OCI-LY7 (cell line): ENCODE measurements around the gene SEMA4B. TPM values are rescaled to one million over a fixed set of nuclear protein-coding genes. Genes with fewer than 3 reads are reported as not detected.

Source experiments
- BruUV-seq: library from RNA; stranded (reverse); fragments of 400-500 nt; replicated peaks from 2 replicates; lab custom pipeline; 2021; lab: Mats Ljungman, UMichigan
- CTCF ChIA-PET: fragments of 300-600 bp; sonication (Branson Sonifier 250); formaldehyde crosslinking; loops from one replicate; lab custom pipeline; 2022; ENCODE audit warnings: antibody characterized with exemption; ENCODE audit not compliant: unreplicated experiment; lab: Charles Lee
- POLR2A ChIA-PET: fragments of 300-600 bp; sonication (Branson Sonifier 250); formaldehyde crosslinking; loops from one replicate; lab custom pipeline; 2022; ENCODE audit warnings: antibody characterized with exemption; lab: Charles Lee
- DNase-seq: peaks from one replicate; pipeline ENCODE4 v3.0.0-alpha.2; 2015; ENCODE audit warnings: low spot score
- H2AFZ ChIP-seq: fragments of 200-600 bp; sonication (generic), shearing (Covaris generic); 2 replicates; pipeline ENCODE4 v1.6.1; 2014; ENCODE audit warnings: mild to moderate bottlenecking, antibody characterized with exemption, low read length, moderate library complexity
- H3K27ac ChIP-seq: fragments of 200-600 bp; sonication (generic); 2 replicates; pipeline ENCODE4 v1.5.1; 2014; ENCODE audit warnings: mixed run types, low read depth, mild to moderate bottlenecking, moderate library complexity, low read length, inconsistent platforms; ENCODE audit not compliant: poor library complexity, severe bottlenecking
- H3K36me3 ChIP-seq: fragments of 200-600 bp; sonication (generic); 2 replicates; pipeline ENCODE4 v1.6.1; 2014; ENCODE audit warnings: mild to moderate bottlenecking, antibody characterized with exemption, low read length, moderate library complexity, mixed read lengths; ENCODE audit not compliant: insufficient read depth
- H3K4me1 ChIP-seq: fragments of 200-600 bp; sonication (generic); 2 replicates; pipeline ENCODE4 v1.5.1; 2014; ENCODE audit warnings: mild to moderate bottlenecking, low read length; ENCODE audit not compliant: insufficient read depth, poor library complexity, severe bottlenecking
- H3K4me2 ChIP-seq: fragments of 200-600 bp; sonication (generic); 2 replicates; pipeline ENCODE4 v1.6.1; 2014; ENCODE audit warnings: mild to moderate bottlenecking, low read length
- H3K4me3 ChIP-seq: fragments of 200-600 bp; sonication (generic); 2 replicates; pipeline ENCODE4 v1.5.1; 2014; ENCODE audit warnings: mild to moderate bottlenecking, low read depth, low read length; ENCODE audit not compliant: poor library complexity, severe bottlenecking
- H3K79me2 ChIP-seq: fragments of 200-600 bp; sonication (generic); 2 replicates; pipeline ENCODE4 v1.6.1; 2016; ENCODE audit warnings: low read depth, mild to moderate bottlenecking, low read length, moderate library complexity, mixed read lengths; ENCODE audit not compliant: insufficient read depth
- H3K9me2 ChIP-seq: fragments of 200-600 bp; sonication (generic); 2 replicates; pipeline ENCODE4 v1.6.1; 2016; ENCODE audit warnings: mild to moderate bottlenecking, low read length, mixed read lengths; ENCODE audit not compliant: insufficient read depth
- H3K9me3 ChIP-seq: fragments of 200-600 bp; sonication (generic); 2 replicates; pipeline ENCODE4 v1.6.1; 2014; ENCODE audit warnings: mild to moderate bottlenecking, mixed run types, low read length, mixed read lengths
- H4K20me1 ChIP-seq: fragments of 200-600 bp; sonication (generic); 2 replicates; pipeline ENCODE4 v1.6.1; 2014; ENCODE audit warnings: mild to moderate bottlenecking, antibody characterized with exemption, low read length, moderate library complexity, mixed read lengths; ENCODE audit not compliant: insufficient read depth
- CTCF ChIP-seq: fragments of 200-600 bp; sonication (generic); conservative IDR thresholded peaks from 2 replicates; pipeline ENCODE4 v1.5.1; 2014; ENCODE audit warnings: mild to moderate bottlenecking, antibody characterized with exemption, low read length, moderate library complexity, mixed read lengths
- EZH2phosphoT487 ChIP-seq: fragments of 200-600 bp; sonication (generic); IDR thresholded peaks from 2 replicates; pipeline ENCODE4 v1.6.1; 2018; ENCODE audit warnings: low read depth, borderline replicate concordance, mild to moderate bottlenecking, mixed run types, antibody characterized with exemption, low read length, moderate library complexity, mixed read lengths
- intact Hi-C: fragments of 100-400 bp; cut with micrococcal nuclease; formaldehyde crosslinking; loops from one replicate; pipeline ENCODE4 v1.10.0; 2022; ENCODE audit not compliant: unreplicated experiment
- total RNA-seq, 2 experiments: library from RNA; depleted of rRNA in 1 of 2; stranded (reverse); fragments of >200 nt in 1 of 2; shearing (Covaris generic) in 1 of 2; gene quantifications; 2 replicates each; pipeline ENCODE4 v1.2.3, GENCODE V29; 2014 to 2022

SEMA4B gene
- total RNA-seq, 2 experiments from 2014 or later: 21.9 to 34.9 TPM

GRCh38 chr15:90231028-90232017, 30.2 kb downstream of the SEMA4B start:
- peak overlapping the region; percentile 75; the same call in 1 of the 2 replicates for H2AFZ ChIP-seq
- POLR2A ChIA-PET: interaction anchor here (0.5 to 3.5 kb wide), 10 partner anchors 10 to 144 kb away, joined by 3 to 23 read pairs (median 4); partner anchors contain the start of gene SEMA4B
- TF ChIP-seq CTCF (no peak), EZH2phosphoT487 (no peak)

GRCh38 chr15:90232196-90232595, 31.1 kb downstream of the SEMA4B start:
- Histone ChIP-seq H3K4me3 (peak overlapping the region; percentile 79), H3K4me2 (peak overlapping the region; percentile 93), H3K27ac (peak overlapping the region; percentile 73), H3K9me2 (no peaks in the 10 kb centered on the region), H3K79me2 (peaks cover 20% of the 10 kb centered on the region; the same call in 1 of the 2 replicates), H4K20me1 (no peaks in the 10 kb centered on the region), H3K36me3 (peaks cover 36% of the 10 kb centered on the region; the same call in 1 of the 2 replicates), H2AFZ (peak overlapping the region; percentile 75; the same call in 1 of the 2 replicates), H3K9me3 (no peaks in the 10 kb centered on the region), H3K4me1 (peaks cover 31% of the 10 kb centered on the region)
- intact Hi-C loops: loop anchor here (2.0 to 10.0 kb wide), 5 partner anchors 41 to 763 kb away; partner anchors contain the start of genes IDH2 and PRC1
- no TSS peak for BruUV-seq
- CTCF ChIA-PET: interaction anchor here (0.6 to 2.3 kb wide), 4 partner anchors 11 to 1579 kb away, joined by 3 to 8 read pairs (median 4); no protein-coding TSS in a partner anchor
- TF ChIP-seq CTCF: no peak
- no peak for TF ChIP-seq EZH2phosphoT487
- POLR2A ChIA-PET: interaction anchor here (0.5 to 3.5 kb wide), 9 partner anchors 11 to 555 kb away, joined by 3 to 23 read pairs (median 4); partner anchors contain the start of gene NGRN
- peak; percentile 48 for DNase-seq

More at GRCh38 chr15:90231028-90232017, 30.2 kb downstream of the SEMA4B start:
- intact Hi-C loops: loop anchor here (2.0 to 10.0 kb wide), 6 partner anchors 41 to 763 kb away; partner anchors contain the start of genes IDH2, PRC1 and ZNF774
- Histone ChIP-seq H3K4me3 (peak overlapping the region; percentile 79), H4K20me1 (no peaks in the 10 kb centered on the region), H3K4me2 (peak overlapping the region; percentile 93), H3K9me2 (no peaks in the 10 kb centered on the region), H3K9me3 (no peaks in the 10 kb centered on the region), H3K4me1 (peaks cover 31% of the 10 kb centered on the region), H3K27ac (peak overlapping the region; percentile 73), H3K79me2 (peaks cover 20% of the 10 kb centered on the region; the same call in 1 of the 2 replicates), H3K36me3 (peaks cover 39% of the 10 kb centered on the region; the same call in 1 of the 2 replicates)
- BruUV-seq: no TSS peak
- CTCF ChIA-PET: interaction anchor here (0.7 to 2.3 kb wide), 4 partner anchors 10 to 748 kb away, joined by 3 to 8 read pairs (median 5); no protein-coding TSS in a partner anchor
- DNase-seq: peak; percentile 83
